ENCODE results near the gene WDR11.

WDR11 gene

DNA sequence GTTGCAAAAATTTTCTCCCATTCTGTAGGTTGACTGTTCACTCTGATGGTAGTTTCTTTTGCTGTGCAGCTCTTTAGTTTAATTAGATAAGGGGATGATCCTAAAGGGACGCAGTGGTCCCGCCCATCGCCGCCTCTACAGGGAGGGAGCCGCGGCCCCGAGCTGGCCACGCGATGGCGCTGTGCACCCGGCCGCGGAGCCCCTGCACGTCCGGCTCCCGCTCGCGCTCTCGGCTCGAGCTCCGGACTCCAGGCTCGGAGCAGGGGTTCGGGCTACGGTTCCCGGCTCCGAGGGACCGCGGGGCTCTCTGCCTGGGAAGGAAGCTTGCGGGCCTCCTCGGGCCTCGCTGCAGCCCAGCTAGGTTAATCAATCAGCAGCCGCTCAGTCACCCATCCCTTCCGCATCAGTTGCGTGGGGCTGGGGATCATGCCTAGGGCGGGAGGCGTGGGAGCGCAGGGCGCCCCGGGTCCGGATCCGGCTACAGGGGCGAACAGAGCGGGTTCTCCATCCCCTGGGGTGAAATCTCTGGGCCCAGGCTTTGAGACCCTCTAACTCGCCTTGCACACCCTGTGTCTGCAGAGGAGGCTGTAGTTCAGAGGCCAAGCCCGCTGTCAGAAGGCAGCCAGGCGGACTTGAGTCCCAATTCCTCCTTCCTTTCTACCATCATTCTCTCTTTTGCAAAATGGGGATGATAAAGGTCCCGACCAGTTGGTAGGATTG lies 97.9 kb downstream of the WDR11 start:
- peak; percentile 84 for DNase-seq

DNA sequence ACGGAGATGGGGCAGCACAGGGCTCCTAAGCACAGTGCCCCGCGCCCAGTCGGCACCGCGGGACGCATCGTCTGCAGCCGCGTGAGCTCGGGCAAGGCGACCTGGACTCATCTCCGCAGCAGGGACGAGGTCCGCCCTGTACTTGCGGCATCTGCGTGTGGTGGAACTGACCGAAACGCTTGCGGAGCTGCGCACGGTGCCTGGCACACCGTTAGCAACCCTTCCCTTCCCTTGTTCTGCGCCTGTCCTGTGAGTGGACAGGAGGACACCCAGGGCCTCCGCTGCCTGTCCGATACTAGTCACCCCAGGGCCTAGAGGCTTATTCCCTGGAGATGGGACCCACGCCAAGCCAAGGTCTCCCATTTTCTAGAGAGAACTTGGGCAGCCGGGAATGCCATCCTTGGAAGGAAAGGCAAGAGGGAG lies 98.5 kb downstream of the WDR11 start:
- no peak for DNase-seq

DNA sequence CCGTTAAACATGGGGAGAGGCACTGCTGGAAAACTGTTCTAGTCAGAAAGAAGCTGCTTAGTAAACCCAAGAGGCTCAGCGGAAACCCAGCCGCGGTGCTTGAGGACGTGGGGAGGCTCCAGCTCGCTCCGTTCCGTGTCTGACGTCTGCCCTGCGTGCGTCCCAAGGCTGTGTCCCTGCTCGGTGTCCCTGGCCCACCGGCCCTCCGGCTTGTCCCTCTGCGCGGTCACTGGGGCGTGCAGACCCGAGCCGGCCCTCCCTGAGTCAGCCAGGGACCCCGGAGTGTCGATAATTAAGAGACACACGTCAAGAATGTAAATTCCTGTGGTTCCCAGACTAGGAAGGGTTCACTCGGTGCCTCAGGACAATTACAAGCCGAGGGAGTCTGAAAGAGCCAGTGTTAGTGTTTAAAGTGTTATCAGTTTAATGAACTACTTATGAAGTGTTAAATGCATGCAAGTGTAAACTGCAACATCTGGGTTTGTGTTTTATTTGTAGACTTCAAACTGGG lies 98.9 kb downstream of the WDR11 start:
- no peak for DNase-seq

DNA sequence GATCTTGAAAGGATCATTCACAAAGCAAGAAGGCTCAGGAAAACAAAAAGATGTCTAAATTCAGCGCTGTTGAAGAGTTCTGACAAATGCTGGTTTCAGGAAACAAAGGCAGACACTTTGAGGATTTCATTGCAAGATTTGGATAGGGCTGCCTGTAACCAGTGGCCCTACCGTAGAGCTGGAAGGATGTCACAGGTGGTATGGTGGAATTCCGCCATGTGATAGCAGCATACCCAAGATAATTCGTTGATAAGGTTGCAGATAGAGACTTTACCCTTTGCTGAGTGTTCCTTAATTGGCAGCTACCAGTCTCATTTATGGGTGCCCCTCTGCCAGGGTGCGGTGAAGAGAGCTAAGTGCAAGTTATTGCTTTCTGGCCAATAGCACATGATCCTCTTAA lies 100.1 kb downstream of the WDR11 start:
- DNase-seq: no peak

DNA sequence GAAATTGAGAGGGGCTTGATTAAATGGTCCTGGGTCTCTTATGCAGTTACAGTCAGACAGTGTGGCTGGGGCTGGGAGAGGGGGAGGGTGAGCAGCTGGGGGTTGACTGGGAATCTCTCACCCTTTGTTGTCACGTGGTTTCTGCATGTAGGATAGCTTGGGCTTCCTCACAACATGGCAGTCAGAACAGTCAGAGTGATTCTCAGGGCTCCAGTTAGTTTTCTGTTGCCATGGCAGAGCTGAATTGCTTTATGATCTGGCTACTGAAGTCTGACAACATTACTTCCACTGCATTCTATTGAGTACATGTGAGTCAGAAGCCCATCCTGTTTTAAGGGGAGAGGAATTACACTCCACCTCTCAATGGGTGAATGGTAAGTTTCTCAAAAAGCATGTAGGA lies 102.7 kb downstream of the WDR11 start:
- no peak for DNase-seq
